ENCODE results near the gene KLHL17.
"Not testable (repeated sequence)": the region's sequence is repeated elsewhere in the genome, so short reads cannot be mapped to it uniquely, and the experiment has no call there.

The KLHL17 gene

DNA sequence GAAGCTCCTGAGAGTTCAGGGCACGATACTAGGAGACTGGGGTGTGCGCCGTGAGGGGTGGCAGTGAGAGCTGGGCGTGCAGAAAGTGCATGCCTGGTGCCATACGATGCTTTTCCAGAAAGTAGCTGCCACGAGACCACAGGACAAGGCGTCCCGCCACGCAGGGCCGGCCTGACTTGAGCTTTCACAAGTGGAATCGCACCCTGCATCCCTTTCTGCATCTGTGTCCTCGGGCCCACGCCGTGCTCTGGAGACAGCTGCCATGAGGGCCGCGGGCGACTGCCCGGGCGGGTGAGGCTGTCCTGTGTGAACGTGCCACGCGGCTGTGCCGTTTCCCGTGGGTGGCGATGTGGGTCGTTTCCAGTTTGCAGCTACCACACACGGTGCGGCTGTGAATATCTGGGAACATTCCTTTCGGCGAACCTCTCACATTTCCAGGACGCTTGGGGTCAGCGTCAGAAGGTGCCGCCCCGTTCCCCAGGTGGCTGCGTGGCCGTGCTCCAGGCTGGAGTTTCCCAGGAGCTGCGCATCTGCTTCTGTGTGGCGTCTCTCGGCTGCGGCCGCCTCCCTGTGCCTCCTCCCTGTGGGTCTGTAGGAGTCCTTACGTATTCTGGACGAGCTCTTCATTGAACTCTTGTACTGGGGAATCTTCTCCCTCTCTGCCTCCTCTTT lies 22.5 kb downstream of the KLHL17 start:
- no peak for DNase-seq

- DNase-seq, result peak; percentile 73 to 74
Measured at GRCh38 chr1:983798-984475, 23.6 kb downstream of the KLHL17 start.

DNA sequence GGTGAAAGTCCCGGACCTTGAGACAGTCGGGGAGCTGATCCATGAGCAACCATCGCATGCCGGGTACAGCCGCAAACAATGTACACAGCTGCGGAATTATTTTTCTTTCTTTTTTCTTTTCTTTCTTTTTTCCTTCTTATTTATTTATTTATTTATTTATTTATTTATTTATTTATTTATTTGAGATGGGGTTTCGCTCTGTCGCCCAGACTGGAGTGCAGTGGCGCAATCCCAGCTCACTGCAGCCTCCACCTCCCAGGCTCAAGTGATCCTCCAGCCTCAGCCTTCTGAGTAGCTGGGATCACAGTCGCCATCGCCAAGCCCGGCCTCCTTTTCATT lies 24.1 kb downstream of the KLHL17 start:
- DNase-seq, result no peak

DNA sequence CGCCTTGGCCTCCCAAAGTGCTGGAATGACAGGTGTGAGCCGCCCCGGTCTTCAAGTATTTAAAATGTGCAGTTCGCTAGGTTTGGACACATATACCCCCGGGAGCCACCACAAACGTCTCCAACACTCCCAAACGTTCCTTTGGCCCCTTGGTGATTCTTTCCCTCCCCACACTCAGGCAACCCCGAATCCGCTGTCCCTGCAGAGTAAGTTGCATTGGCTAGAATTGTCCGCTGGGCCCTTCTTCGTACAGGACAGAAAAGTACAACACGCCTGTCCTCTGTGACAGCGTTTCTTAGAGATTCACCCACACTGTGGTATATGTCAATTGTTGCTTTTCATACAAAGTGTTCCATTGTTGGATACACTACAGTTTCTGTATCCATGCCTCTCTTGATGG lies 24.7 kb downstream of the KLHL17 start:
- no peak for DNase-seq

DNA sequence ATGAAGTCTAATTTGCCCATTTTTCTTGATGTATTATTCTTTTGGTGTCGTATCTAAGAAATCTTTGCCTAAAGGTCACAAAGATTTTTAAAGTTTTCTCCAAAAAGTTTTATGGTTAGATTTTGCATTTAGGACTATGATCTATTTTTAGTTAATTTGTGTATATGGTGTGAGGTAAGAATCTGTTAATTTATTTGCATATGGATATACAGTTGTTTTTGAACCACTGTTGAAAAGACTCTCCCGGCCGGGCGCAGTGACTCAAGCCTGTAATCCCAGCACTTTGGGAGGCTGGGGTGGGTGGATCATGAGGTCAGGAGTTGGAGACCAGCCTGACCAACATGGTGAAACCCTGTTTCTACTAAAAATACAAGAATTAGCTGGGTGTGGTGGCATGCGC lies 27.7 kb downstream of the KLHL17 start:
- not testable (repeated sequence) for DNase-seq

GRCh38 chr1:991275-991674 lies 30.9 kb downstream of the KLHL17 start:
- not testable (repeated sequence) for DNase-seq

GRCh38 chr1:991895-992294 lies 31.5 kb downstream of the KLHL17 start:
- no peak for DNase-seq

- no peak for DNase-seq
Measured at GRCh38 chr1:992362-992761, 32.0 kb downstream of the KLHL17 start.

DNA sequence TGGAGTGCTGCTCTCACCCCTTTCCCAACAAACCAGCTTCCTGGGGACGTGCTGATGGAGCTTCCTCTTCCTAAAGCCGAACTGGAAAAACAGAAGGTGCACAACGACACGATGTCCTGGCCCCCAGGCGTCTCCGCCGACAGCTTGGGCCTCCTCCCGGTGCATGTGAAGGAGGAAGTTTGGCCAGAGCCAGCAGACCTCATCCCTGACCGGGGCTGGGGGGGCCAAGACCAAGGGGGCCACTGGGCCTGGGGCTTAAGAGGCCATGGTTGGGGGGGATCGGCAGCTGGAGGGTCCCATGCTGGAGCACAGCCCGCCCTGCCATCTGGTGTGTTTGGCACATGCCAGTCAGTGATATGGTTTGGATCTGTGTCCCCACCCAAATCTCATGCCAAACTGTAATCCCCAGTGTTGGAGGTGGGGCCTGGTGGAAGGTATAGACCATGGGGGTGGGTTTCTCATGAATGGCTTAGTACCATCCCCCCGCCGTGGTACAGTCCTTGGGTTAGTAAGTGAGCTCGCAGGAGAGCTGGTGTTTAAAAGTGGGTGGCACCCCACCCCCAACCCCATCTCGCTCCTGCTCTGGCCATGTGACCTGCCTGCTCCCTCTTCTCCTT lies 33.1 kb downstream of the KLHL17 start:
- DNase-seq, result no peak

DNA sequence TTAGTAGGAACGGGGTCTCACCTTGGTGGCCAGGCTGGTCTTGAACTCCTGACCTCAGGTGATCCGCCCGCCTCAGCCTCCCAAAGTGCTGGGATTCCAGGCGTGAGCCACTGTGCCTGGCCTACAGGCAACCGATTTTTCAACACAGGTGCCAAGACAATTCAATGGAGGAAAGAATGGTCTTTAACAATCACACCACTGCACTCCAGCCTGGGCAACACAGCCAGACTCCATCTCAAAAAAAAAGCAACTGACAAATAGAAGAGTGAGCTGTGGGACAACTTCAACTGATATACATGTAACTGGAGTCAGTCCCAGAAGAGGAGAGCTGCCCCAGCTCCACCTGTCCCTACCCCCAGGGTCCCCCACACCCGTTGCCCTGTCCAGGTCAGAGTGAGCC lies 34.2 kb downstream of the KLHL17 start:
- not testable (repeated sequence) for DNase-seq

DNA sequence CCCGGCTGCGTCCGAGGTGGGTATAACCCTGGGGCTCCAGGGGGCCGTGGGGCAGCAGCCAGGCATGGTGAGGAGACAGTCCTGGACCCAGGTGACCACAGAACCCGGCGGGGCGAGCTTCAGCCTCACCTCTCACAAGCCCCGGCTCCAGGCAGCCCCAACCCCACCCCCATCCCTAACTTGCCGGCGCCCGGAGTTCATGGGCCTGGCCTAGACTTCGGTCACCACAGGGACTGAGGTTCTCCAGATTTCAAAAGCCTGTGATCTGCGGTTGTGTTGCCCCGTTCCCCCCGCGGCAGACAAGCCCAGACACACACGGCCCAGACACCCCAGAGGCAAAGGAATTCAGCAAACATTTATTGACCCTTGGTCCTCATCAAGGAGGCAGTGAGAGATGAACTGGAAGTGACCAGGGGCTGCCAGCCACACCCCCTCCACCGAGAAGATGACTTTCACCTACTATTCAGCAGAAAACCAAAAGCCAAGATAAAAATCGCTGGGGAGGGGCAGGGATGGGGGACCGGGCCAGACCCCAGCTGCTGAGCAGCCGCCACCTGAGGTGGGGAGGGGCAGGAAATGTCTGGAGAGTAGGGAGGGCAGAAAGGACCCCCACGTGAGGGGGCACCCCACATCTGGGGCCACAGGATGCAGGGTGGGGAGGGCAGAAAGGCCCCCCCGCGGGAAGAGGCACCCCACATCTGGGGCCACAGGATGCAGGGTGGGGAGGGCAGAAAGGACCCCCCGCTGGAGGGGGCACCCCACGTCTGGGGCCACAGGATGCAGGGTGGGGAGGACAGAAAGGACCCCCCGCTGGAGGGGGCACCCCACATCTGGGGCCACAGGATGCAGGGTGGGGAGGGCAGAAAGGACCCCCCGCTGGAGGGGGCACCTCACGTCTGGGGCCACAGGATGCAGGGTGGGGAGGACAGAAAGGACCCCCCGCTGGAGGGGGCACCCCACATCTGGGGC lies 35.6 kb downstream of the KLHL17 start:
- DNase-seq, result no peak

- DNase-seq, result no peak
Measured at GRCh38 chr1:996851-997712, 36.7 kb downstream of the KLHL17 start.

DNA sequence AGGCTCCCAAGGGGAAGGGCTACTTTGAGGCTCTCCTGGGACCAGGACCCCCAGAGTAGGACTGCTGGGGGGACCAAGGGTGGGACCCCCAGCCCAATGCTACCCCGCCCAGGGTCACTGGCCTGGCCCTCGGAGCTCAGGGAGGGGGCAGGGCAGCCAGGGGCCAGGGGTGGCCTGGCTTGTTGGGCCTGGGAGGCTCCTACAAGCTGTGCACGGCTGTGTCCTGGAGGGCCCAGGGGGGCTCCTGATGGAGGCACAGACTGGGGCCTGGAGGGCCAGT lies 37.3 kb downstream of the KLHL17 start:
- no peak for DNase-seq

DNA sequence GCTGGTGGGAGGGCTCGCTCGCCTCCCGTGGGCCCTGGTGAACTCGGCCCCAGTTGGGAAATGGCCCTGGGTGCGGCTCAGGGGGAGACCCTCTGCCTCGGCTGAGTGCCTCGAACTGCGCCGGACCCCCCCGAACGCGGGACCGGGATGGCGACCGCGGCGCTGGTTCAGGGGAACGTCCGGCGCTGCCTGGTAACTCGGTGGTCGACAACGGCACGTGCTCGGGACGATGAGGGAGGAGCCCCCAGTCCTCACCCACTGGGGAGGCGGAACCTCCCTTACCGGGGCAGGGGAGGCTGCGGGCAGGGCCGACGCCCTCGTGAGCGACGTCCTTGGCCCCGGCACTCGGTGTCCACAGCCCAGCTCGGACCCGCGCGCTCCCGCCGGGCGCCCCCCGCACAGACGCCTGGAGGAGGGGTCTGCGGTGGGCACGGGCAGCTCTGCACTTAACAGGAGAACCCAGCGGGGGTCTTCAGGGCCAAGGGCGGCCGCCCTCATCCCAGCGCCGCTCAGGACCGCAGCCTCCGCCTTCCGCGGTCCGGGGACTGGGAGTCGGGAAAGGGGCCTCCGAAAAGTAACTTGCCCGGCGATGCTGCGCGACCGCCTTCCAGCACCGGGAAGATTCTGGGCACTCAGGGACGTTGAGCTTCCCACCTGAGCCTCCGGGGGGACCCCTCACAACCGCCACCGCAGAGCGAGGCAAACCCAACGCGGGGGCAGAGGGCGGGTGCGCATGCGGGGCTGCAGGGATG lies 37.8 kb downstream of the KLHL17 start:
- no peak for DNase-seq

- no peak for DNase-seq
Measured at GRCh38 chr1:998745-998994, 38.3 kb downstream of the KLHL17 start.

GRCh38 chr1:998995-999724 lies 38.8 kb downstream of the KLHL17 start:
- no peak for DNase-seq

DNA sequence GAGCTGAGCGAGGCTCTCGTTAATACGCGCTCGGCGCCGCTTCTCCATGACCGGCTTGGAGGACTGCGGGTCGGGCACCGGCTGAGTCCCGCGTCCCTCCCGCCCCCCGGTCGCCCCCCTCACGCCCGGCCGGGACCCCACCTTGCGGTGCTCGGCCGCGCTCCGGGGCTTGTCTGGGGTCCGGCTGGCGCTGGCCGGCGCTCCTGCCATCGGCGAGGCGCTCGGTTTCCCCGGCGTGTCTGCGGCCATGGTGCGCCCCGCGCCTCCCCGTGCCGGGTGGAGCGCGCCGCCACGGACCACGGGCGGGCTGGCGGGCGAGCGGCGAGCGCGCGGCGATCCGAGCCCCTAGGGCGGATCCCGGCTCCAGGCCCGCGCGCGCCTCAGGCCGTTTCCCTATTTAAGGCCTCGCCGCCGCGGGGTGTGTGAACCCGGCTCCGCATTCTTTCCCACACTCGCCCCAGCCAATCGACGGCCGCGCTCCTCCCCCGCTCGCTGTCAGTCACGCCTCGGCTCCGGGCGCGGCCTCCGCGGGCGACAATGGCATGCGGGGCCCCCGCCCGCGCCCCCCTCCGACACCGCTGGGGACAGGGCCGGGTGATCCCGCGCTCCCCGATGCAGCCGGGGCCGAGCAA lies 39.5 kb downstream of the KLHL17 start, which contains the start of gene HES4:
TSS of gene HES4 (minus strand) at position 373 of the 632 bp plus-strand sequence. CDS start at position 249, 124 bp downstream.
- DNase-seq, result peak; percentile 64 to 74

DNA sequence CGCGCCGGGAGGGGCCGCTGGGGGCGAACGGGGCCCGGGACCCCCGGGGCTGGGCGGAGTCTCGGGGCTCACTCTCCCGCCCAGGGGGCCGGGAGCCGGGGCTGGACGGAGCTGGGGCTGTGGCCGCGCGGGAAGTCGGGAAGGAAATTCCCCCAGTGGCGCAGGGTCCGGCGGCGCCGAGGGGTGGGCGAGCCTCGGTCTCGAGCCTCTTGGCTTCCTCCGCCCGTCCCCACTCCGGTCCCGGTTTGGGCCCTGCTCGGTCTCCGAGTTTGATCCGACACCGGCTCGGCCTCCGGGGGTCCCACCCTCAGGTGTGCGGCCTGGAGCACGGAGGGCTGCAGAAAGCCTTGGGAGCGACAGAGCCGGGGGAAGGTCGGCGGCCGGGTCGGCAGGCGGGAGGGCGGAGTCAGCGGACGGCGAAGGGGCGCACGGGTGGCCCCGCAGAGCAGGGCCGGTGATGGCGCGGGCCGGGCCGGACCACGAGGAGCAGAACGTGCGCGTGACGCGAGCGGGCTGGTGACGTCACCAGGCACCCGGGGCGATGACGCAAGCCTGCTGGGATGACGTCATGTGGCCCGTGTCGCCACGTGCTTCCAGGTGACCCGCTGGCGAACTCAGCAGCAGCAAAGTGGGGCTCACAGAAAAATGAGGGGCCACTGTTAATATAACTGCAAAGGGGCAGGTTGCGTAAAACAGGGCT lies 40.1 kb downstream of the KLHL17 start:
- DNase-seq, result peak; percentile 67 to 75

GRCh38 chr1:1001057-1001783 lies 40.8 kb downstream of the KLHL17 start:
- DNase-seq, result no peak
